GM23338 (cell line): Measurements from ENCODE around the gene LEMD2. TPM values are rescaled to one million over a fixed set of nuclear protein-coding genes. Genes with fewer than 3 reads are reported as not detected.

ENCODE experiments used
- ATAC-seq: fragments of 200-7000 bp; cut with Tn5 transposase; 3 replicates; pipeline ENCODE4 v1.9.1; 2020
- DNase-seq: peaks from one replicate; pipeline ENCODE4 v3.0.0-alpha.2; 2015; ENCODE audit warnings: low spot score
- H2AFZ ChIP-seq: fragments of 200-600 bp; sonication (generic); 2 replicates; pipeline ENCODE4 v1.8.0; 2016; ENCODE audit warnings: antibody characterized with exemption, mild to moderate bottlenecking, moderate library complexity
- H3F3A ChIP-seq: fragments of 200-600 bp; sonication (generic); replicated peaks from 2 replicates; pipeline ENCODE4 v1.8.0; 2017; ENCODE audit warnings: antibody characterized with exemption, mixed run types, low read depth
- H3K27ac ChIP-seq: fragments of 200-600 bp; sonication (generic); 2 replicates; pipeline ENCODE4 v1.6.1; 2016; ENCODE audit warnings: low read depth
- H3K27me3 ChIP-seq: fragments of 200-600 bp; sonication (generic); 2 replicates; pipeline ENCODE4 v1.8.0; 2016; ENCODE audit warnings: mild to moderate bottlenecking, mixed run types, moderate library complexity; ENCODE audit not compliant: insufficient read depth
- H3K36me3 ChIP-seq: fragments of 200-600 bp; sonication (generic); 2 replicates; pipeline ENCODE4 v1.8.0; 2016; ENCODE audit warnings: mild to moderate bottlenecking; ENCODE audit not compliant: insufficient read depth
- H3K4me1 ChIP-seq: fragments of 200-600 bp; sonication (generic); 2 replicates; pipeline ENCODE4 v1.8.0; 2016; ENCODE audit warnings: mild to moderate bottlenecking, moderate library complexity; ENCODE audit not compliant: insufficient read depth
- H3K4me2 ChIP-seq: fragments of 200-600 bp; sonication (generic); 2 replicates; pipeline ENCODE4 v1.7.1; 2017; ENCODE audit warnings: mixed run types
- H3K4me3 ChIP-seq: fragments of 200-600 bp; sonication (generic); 2 replicates; pipeline ENCODE4 v1.6.1; 2016; ENCODE audit warnings: mixed run types
- H3K79me2 ChIP-seq: fragments of 200-600 bp; sonication (generic); replicated peaks from 2 replicates; pipeline ENCODE4 v1.8.0; 2017; ENCODE audit warnings: mild to moderate bottlenecking; ENCODE audit not compliant: insufficient read depth
- H3K9me2 ChIP-seq: fragments of 200-600 bp; sonication (generic); 2 replicates; pipeline ENCODE4 v1.8.0; 2017; ENCODE audit not compliant: insufficient read depth
- H4K20me1 ChIP-seq: fragments of 200-600 bp; sonication (generic); replicated peaks from 2 replicates; pipeline ENCODE4 v1.8.0; 2017; ENCODE audit warnings: mild to moderate bottlenecking; ENCODE audit not compliant: insufficient read depth
- H3K27ac Mint-ChIP-seq: 2 replicates; pipeline ENCODE4 v1.8.0; 2020; ENCODE audit warnings: inconsistent platforms, mild to moderate bottlenecking, moderate library complexity, mixed read lengths
- H3K27me3 Mint-ChIP-seq: 3 replicates; pipeline ENCODE4 v1.8.0; 2022; ENCODE audit warnings: low read depth, mild to moderate bottlenecking, moderate library complexity, mixed read lengths, inconsistent platforms; ENCODE audit not compliant: insufficient read depth, poor library complexity
- H3K36me3 Mint-ChIP-seq: 3 replicates; pipeline ENCODE4 v1.8.0; 2021; ENCODE audit warnings: low read depth, mild to moderate bottlenecking, inconsistent platforms, moderate library complexity, mixed read lengths
- H3K4me1 Mint-ChIP-seq: 3 replicates; pipeline ENCODE4 v1.8.0; 2020; ENCODE audit warnings: mild to moderate bottlenecking, inconsistent platforms, mixed read lengths
- H3K4me3 Mint-ChIP-seq: 3 replicates; pipeline ENCODE4 v1.8.0; 2021; ENCODE audit warnings: moderate library complexity, mild to moderate bottlenecking, inconsistent platforms, mixed read lengths
- H3K9me3 Mint-ChIP-seq: 3 replicates; pipeline ENCODE4 v1.8.0; 2020; ENCODE audit warnings: moderate library complexity, mild to moderate bottlenecking, inconsistent platforms, mixed read lengths
- CREB1 ChIP-seq: fragments of 250-450 bp; sonication (Bioruptor Pico); IDR thresholded peaks from 2 replicates; pipeline ENCODE4 v1.5.0; 2020; ENCODE audit warnings: low read depth, mild to moderate bottlenecking, moderate library complexity
- EZH2 ChIP-seq: fragments of 200-600 bp; sonication (generic); IDR thresholded peaks from one replicate; pipeline ENCODE4 v1.8.0; 2017; ENCODE audit warnings: antibody characterized with exemption, mild to moderate bottlenecking, low read depth; ENCODE audit not compliant: unreplicated experiment
- EZH2phosphoT487 ChIP-seq: fragments of 200-600 bp; sonication (generic); IDR thresholded peaks from one replicate; pipeline ENCODE4 v1.8.1; 2018; ENCODE audit warnings: antibody characterized with exemption; ENCODE audit not compliant: unreplicated experiment
- NANOG ChIP-seq: IDR thresholded peaks from 2 replicates; pipeline ENCODE4 v1.6.1; 2016; ENCODE audit warnings: antibody characterized with exemption, borderline replicate concordance
- POLR2AphosphoS5 ChIP-seq: IDR thresholded peaks from 2 replicates; pipeline ENCODE4 v1.6.1; 2016; ENCODE audit warnings: antibody characterized with exemption, low read depth
- STAT1 ChIP-seq: IDR thresholded peaks from one replicate; pipeline ENCODE4 v1.6.1; 2016; ENCODE audit warnings: antibody characterized with exemption; ENCODE audit not compliant: unreplicated experiment
- ZNF114 ChIP-seq: fragments of 250-450 bp; sonication (Bioruptor Pico); IDR thresholded peaks from 2 replicates; pipeline ENCODE4 v1.5.0; 2020; ENCODE audit warnings: mild to moderate bottlenecking, moderate library complexity
- polyA plus RNA-seq: library from polyadenylated mRNA; unstranded; fragments of >200 nt; fragmentation: Nextera tagmentation; extraction: Ambion mirVana; gene quantifications from 2 replicates; pipeline ENCODE4 v1.2.1, GENCODE V29; 2016
- total RNA-seq: library from RNA; depleted of rRNA; stranded (reverse); fragments of >200 nt; shearing (Covaris generic); gene quantifications from 2 replicates; pipeline ENCODE4 v1.2.3, GENCODE V29; 2014
- TF ChIP-seq, protein P1 (sequence below): IDR thresholded peaks from 2 replicates; pipeline ENCODE4 v1.6.1; 2016; ENCODE audit warnings: antibody characterized with exemption
- TF ChIP-seq, protein P2 (sequence below), 2 experiments: fragments of 200-600 bp in 1 of 2; sonication (generic) in 1 of 2; conservative IDR thresholded peaks; 2 replicates each; pipeline versions ENCODE4 v1.5.1 to v1.6.1; 2016 to 2017; ENCODE audit warnings: antibody characterized with exemption in 2 of 2, low read depth in 2 of 2, mild to moderate bottlenecking in 2 of 2, moderate library complexity in 1 of 2
- TF ChIP-seq, protein P3 (sequence below): fragments of 250-450 bp; sonication (Bioruptor Pico); IDR thresholded peaks from 2 replicates; pipeline ENCODE4 v1.5.0; 2020; ENCODE audit warnings: mild to moderate bottlenecking, moderate library complexity
- TF ChIP-seq, protein P4 (sequence below): IDR thresholded peaks from one replicate; pipeline ENCODE4 v1.6.1; 2018; ENCODE audit warnings: antibody characterized with exemption; ENCODE audit not compliant: unreplicated experiment

LEMD2 gene
- total and polyA plus RNA-seq, 2 experiments from 2014 or later: 28.6 to 64.7 TPM

- TF ChIP-seq, protein P1, sequence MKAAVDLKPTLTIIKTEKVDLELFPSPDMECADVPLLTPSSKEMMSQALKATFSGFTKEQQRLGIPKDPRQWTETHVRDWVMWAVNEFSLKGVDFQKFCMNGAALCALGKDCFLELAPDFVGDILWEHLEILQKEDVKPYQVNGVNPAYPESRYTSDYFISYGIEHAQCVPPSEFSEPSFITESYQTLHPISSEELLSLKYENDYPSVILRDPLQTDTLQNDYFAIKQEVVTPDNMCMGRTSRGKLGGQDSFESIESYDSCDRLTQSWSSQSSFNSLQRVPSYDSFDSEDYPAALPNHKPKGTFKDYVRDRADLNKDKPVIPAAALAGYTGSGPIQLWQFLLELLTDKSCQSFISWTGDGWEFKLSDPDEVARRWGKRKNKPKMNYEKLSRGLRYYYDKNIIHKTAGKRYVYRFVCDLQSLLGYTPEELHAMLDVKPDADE: no peak
- TF ChIP-seq EZH2: no peak
- TF ChIP-seq POLR2AphosphoS5: no peak
Measured at GRCh38 chr6:33776186-33776585, 12.7 kb downstream of the LEMD2 start (continued).

- Histone ChIP-seq H3K36me3 (peaks cover 14% of the 10 kb centered on the region), H3K79me2 (no peaks in the 10 kb centered on the region), H3K4me3 (no peak overlapping the region), H3K4me2 (no peak overlapping the region), H3K27me3 (no peaks in the 10 kb centered on the region), H3K9me2 (no peaks in the 10 kb centered on the region), H3K27ac (no peak overlapping the region), H4K20me1 (peaks cover 3% of the 10 kb centered on the region; the same call in 1 of the 2 replicates), H2AFZ (no peak overlapping the region), H3K4me1 (peaks cover 33% of the 10 kb centered on the region), H3F3A (peaks cover 18% of the 10 kb centered on the region)
- H3K9me3 Mint-ChIP-seq: no peaks in the 10 kb centered on the region
- peaks cover 51% of the 10 kb centered on the region for H3K4me1 Mint-ChIP-seq
- ATAC-seq (no peak), DNase-seq (no peak)
- no peak overlapping the region for H3K4me3 Mint-ChIP-seq
- H3K27ac Mint-ChIP-seq: no peak overlapping the region
- peaks cover 13% of the 10 kb centered on the region for H3K27me3 Mint-ChIP-seq
- peaks cover 68% of the 10 kb centered on the region for H3K36me3 Mint-ChIP-seq
- TF ChIP-seq, protein P1: no peak
- no peak for TF ChIP-seq CREB1
- TF ChIP-seq, protein P2, sequence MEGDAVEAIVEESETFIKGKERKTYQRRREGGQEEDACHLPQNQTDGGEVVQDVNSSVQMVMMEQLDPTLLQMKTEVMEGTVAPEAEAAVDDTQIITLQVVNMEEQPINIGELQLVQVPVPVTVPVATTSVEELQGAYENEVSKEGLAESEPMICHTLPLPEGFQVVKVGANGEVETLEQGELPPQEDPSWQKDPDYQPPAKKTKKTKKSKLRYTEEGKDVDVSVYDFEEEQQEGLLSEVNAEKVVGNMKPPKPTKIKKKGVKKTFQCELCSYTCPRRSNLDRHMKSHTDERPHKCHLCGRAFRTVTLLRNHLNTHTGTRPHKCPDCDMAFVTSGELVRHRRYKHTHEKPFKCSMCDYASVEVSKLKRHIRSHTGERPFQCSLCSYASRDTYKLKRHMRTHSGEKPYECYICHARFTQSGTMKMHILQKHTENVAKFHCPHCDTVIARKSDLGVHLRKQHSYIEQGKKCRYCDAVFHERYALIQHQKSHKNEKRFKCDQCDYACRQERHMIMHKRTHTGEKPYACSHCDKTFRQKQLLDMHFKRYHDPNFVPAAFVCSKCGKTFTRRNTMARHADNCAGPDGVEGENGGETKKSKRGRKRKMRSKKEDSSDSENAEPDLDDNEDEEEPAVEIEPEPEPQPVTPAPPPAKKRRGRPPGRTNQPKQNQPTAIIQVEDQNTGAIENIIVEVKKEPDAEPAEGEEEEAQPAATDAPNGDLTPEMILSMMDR (conservative IDR thresholded peaks at IDR 0.05; ENCODE audit: low read depth in 2 of 2): no peak
- no peak for TF ChIP-seq EZH2
- no peak for TF ChIP-seq NANOG
- no peak for TF ChIP-seq ZNF114 (CRISPR knock-in tag)
- TF ChIP-seq POLR2AphosphoS5: no peak
- TF ChIP-seq EZH2phosphoT487: no peak
- TF ChIP-seq STAT1: no peak
- TF ChIP-seq, protein P3, sequence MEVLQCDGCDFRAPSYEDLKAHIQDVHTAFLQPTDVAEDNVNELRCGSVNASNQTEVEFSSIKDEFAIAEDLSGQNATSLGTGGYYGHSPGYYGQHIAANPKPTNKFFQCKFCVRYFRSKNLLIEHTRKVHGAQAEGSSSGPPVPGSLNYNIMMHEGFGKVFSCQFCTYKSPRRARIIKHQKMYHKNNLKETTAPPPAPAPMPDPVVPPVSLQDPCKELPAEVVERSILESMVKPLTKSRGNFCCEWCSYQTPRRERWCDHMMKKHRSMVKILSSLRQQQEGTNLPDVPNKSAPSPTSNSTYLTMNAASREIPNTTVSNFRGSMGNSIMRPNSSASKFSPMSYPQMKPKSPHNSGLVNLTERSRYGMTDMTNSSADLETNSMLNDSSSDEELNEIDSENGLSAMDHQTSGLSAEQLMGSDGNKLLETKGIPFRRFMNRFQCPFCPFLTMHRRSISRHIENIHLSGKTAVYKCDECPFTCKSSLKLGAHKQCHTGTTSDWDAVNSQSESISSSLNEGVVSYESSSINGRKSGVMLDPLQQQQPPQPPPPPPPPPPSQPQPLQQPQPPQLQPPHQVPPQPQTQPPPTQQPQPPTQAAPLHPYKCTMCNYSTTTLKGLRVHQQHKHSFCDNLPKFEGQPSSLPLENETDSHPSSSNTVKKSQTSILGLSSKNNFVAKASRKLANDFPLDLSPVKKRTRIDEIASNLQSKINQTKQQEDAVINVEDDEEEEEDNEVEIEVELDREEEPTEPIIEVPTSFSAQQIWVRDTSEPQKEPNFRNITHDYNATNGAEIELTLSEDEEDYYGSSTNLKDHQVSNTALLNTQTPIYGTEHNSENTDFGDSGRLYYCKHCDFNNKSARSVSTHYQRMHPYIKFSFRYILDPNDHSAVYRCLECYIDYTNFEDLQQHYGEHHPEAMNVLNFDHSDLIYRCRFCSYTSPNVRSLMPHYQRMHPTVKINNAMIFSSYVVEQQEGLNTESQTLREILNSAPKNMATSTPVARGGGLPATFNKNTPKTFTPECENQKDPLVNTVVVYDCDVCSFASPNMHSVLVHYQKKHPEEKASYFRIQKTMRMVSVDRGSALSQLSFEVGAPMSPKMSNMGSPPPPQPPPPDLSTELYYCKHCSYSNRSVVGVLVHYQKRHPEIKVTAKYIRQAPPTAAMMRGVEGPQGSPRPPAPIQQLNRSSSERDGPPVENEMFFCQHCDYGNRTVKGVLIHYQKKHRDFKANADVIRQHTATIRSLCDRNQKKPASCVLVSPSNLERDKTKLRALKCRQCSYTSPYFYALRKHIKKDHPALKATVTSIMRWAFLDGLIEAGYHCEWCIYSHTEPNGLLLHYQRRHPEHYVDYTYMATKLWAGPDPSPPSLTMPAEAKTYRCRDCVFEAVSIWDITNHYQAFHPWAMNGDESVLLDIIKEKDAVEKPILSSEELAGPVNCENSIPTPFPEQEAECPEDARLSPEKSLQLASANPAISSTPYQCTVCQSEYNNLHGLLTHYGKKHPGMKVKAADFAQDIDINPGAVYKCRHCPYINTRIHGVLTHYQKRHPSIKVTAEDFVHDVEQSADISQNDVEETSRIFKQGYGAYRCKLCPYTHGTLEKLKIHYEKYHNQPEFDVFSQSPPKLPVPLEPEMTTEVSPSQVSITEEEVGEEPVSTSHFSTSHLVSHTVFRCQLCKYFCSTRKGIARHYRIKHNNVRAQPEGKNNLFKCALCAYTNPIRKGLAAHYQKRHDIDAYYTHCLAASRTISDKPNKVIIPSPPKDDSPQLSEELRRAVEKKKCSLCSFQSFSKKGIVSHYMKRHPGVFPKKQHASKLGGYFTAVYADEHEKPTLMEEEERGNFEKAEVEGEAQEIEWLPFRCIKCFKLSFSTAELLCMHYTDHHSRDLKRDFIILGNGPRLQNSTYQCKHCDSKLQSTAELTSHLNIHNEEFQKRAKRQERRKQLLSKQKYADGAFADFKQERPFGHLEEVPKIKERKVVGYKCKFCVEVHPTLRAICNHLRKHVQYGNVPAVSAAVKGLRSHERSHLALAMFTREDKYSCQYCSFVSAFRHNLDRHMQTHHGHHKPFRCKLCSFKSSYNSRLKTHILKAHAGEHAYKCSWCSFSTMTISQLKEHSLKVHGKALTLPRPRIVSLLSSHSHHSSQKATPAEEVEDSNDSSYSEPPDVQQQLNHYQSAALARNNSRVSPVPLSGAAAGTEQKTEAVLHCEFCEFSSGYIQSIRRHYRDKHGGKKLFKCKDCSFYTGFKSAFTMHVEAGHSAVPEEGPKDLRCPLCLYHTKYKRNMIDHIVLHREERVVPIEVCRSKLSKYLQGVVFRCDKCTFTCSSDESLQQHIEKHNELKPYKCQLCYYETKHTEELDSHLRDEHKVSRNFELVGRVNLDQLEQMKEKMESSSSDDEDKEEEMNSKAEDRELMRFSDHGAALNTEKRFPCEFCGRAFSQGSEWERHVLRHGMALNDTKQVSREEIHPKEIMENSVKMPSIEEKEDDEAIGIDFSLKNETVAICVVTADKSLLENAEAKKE (CRISPR knock-in tag): no peak
- TF ChIP-seq, protein P4, sequence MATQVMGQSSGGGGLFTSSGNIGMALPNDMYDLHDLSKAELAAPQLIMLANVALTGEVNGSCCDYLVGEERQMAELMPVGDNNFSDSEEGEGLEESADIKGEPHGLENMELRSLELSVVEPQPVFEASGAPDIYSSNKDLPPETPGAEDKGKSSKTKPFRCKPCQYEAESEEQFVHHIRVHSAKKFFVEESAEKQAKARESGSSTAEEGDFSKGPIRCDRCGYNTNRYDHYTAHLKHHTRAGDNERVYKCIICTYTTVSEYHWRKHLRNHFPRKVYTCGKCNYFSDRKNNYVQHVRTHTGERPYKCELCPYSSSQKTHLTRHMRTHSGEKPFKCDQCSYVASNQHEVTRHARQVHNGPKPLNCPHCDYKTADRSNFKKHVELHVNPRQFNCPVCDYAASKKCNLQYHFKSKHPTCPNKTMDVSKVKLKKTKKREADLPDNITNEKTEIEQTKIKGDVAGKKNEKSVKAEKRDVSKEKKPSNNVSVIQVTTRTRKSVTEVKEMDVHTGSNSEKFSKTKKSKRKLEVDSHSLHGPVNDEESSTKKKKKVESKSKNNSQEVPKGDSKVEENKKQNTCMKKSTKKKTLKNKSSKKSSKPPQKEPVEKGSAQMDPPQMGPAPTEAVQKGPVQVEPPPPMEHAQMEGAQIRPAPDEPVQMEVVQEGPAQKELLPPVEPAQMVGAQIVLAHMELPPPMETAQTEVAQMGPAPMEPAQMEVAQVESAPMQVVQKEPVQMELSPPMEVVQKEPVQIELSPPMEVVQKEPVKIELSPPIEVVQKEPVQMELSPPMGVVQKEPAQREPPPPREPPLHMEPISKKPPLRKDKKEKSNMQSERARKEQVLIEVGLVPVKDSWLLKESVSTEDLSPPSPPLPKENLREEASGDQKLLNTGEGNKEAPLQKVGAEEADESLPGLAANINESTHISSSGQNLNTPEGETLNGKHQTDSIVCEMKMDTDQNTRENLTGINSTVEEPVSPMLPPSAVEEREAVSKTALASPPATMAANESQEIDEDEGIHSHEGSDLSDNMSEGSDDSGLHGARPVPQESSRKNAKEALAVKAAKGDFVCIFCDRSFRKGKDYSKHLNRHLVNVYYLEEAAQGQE: no peak
Measured at GRCh38 chr6:33774774-33775173, 14.2 kb downstream of the LEMD2 start.
